GM23338 (cell line): ENCODE results near the gene GP9. TPM values are rescaled to one million over a fixed set of nuclear protein-coding genes. Genes with fewer than 3 reads are reported as not detected.

ENCODE experiments used
- ATAC-seq: fragments of 200-7000 bp; cut with Tn5 transposase; 3 replicates; pipeline ENCODE4 v1.9.1; 2020
- DNase-seq: peaks from one replicate; pipeline ENCODE4 v3.0.0-alpha.2; 2015; ENCODE audit warnings: low spot score
- H2AFZ ChIP-seq: fragments of 200-600 bp; sonication (generic); 2 replicates; pipeline ENCODE4 v1.8.0; 2016; ENCODE audit warnings: antibody characterized with exemption, mild to moderate bottlenecking, moderate library complexity
- H3F3A ChIP-seq: fragments of 200-600 bp; sonication (generic); replicated peaks from 2 replicates; pipeline ENCODE4 v1.8.0; 2017; ENCODE audit warnings: antibody characterized with exemption, mixed run types, low read depth
- H3K27ac ChIP-seq: fragments of 200-600 bp; sonication (generic); 2 replicates; pipeline ENCODE4 v1.6.1; 2016; ENCODE audit warnings: low read depth
- H3K27me3 ChIP-seq: fragments of 200-600 bp; sonication (generic); 2 replicates; pipeline ENCODE4 v1.8.0; 2016; ENCODE audit warnings: mild to moderate bottlenecking, mixed run types, moderate library complexity; ENCODE audit not compliant: insufficient read depth
- H3K36me3 ChIP-seq: fragments of 200-600 bp; sonication (generic); 2 replicates; pipeline ENCODE4 v1.8.0; 2016; ENCODE audit warnings: mild to moderate bottlenecking; ENCODE audit not compliant: insufficient read depth
- H3K4me1 ChIP-seq: fragments of 200-600 bp; sonication (generic); 2 replicates; pipeline ENCODE4 v1.8.0; 2016; ENCODE audit warnings: mild to moderate bottlenecking, moderate library complexity; ENCODE audit not compliant: insufficient read depth
- H3K4me2 ChIP-seq: fragments of 200-600 bp; sonication (generic); 2 replicates; pipeline ENCODE4 v1.7.1; 2017; ENCODE audit warnings: mixed run types
- H3K4me3 ChIP-seq: fragments of 200-600 bp; sonication (generic); 2 replicates; pipeline ENCODE4 v1.6.1; 2016; ENCODE audit warnings: mixed run types
- H3K79me2 ChIP-seq: fragments of 200-600 bp; sonication (generic); replicated peaks from 2 replicates; pipeline ENCODE4 v1.8.0; 2017; ENCODE audit warnings: mild to moderate bottlenecking; ENCODE audit not compliant: insufficient read depth
- H3K9me2 ChIP-seq: fragments of 200-600 bp; sonication (generic); 2 replicates; pipeline ENCODE4 v1.8.0; 2017; ENCODE audit not compliant: insufficient read depth
- H4K20me1 ChIP-seq: fragments of 200-600 bp; sonication (generic); replicated peaks from 2 replicates; pipeline ENCODE4 v1.8.0; 2017; ENCODE audit warnings: mild to moderate bottlenecking; ENCODE audit not compliant: insufficient read depth
- H3K27ac Mint-ChIP-seq: 2 replicates; pipeline ENCODE4 v1.8.0; 2020; ENCODE audit warnings: inconsistent platforms, mild to moderate bottlenecking, moderate library complexity, mixed read lengths
- H3K27me3 Mint-ChIP-seq: 3 replicates; pipeline ENCODE4 v1.8.0; 2022; ENCODE audit warnings: low read depth, mild to moderate bottlenecking, moderate library complexity, mixed read lengths, inconsistent platforms; ENCODE audit not compliant: insufficient read depth, poor library complexity
- H3K36me3 Mint-ChIP-seq: 3 replicates; pipeline ENCODE4 v1.8.0; 2021; ENCODE audit warnings: low read depth, mild to moderate bottlenecking, inconsistent platforms, moderate library complexity, mixed read lengths
- H3K4me1 Mint-ChIP-seq: 3 replicates; pipeline ENCODE4 v1.8.0; 2020; ENCODE audit warnings: mild to moderate bottlenecking, inconsistent platforms, mixed read lengths
- H3K4me3 Mint-ChIP-seq: 3 replicates; pipeline ENCODE4 v1.8.0; 2021; ENCODE audit warnings: moderate library complexity, mild to moderate bottlenecking, inconsistent platforms, mixed read lengths
- H3K9me3 Mint-ChIP-seq: 3 replicates; pipeline ENCODE4 v1.8.0; 2020; ENCODE audit warnings: moderate library complexity, mild to moderate bottlenecking, inconsistent platforms, mixed read lengths
- CREB1 ChIP-seq: fragments of 250-450 bp; sonication (Bioruptor Pico); IDR thresholded peaks from 2 replicates; pipeline ENCODE4 v1.5.0; 2020; ENCODE audit warnings: low read depth, mild to moderate bottlenecking, moderate library complexity
- CTCF ChIP-seq, 2 experiments: fragments of 200-600 bp in 1 of 2; sonication (generic) in 1 of 2; conservative IDR thresholded peaks; 2 replicates each; pipeline versions ENCODE4 v1.5.1 to v1.6.1; 2016 to 2017; ENCODE audit warnings: antibody characterized with exemption in 2 of 2, low read depth in 2 of 2, mild to moderate bottlenecking in 2 of 2, moderate library complexity in 1 of 2
- ETS1 ChIP-seq: IDR thresholded peaks from 2 replicates; pipeline ENCODE4 v1.6.1; 2016; ENCODE audit warnings: antibody characterized with exemption
- EZH2 ChIP-seq: fragments of 200-600 bp; sonication (generic); IDR thresholded peaks from one replicate; pipeline ENCODE4 v1.8.0; 2017; ENCODE audit warnings: antibody characterized with exemption, mild to moderate bottlenecking, low read depth; ENCODE audit not compliant: unreplicated experiment
- EZH2phosphoT487 ChIP-seq: fragments of 200-600 bp; sonication (generic); IDR thresholded peaks from one replicate; pipeline ENCODE4 v1.8.1; 2018; ENCODE audit warnings: antibody characterized with exemption; ENCODE audit not compliant: unreplicated experiment
- JUNB ChIP-seq: IDR thresholded peaks from one replicate; pipeline ENCODE4 v1.6.1; 2016; ENCODE audit warnings: antibody characterized with exemption; ENCODE audit not compliant: unreplicated experiment
- NANOG ChIP-seq: IDR thresholded peaks from 2 replicates; pipeline ENCODE4 v1.6.1; 2016; ENCODE audit warnings: antibody characterized with exemption, borderline replicate concordance
- POLR2AphosphoS5 ChIP-seq: IDR thresholded peaks from 2 replicates; pipeline ENCODE4 v1.6.1; 2016; ENCODE audit warnings: antibody characterized with exemption, low read depth
- STAT1 ChIP-seq: IDR thresholded peaks from one replicate; pipeline ENCODE4 v1.6.1; 2016; ENCODE audit warnings: antibody characterized with exemption; ENCODE audit not compliant: unreplicated experiment
- ZNF114 ChIP-seq: fragments of 250-450 bp; sonication (Bioruptor Pico); IDR thresholded peaks from 2 replicates; pipeline ENCODE4 v1.5.0; 2020; ENCODE audit warnings: mild to moderate bottlenecking, moderate library complexity
- ZNF331 ChIP-seq: fragments of 250-450 bp; sonication (Bioruptor Pico); IDR thresholded peaks from 2 replicates; pipeline ENCODE4 v1.5.0; 2020; ENCODE audit warnings: low read depth, mild to moderate bottlenecking, moderate library complexity
- ZNF462 ChIP-seq: fragments of 250-450 bp; sonication (Bioruptor Pico); IDR thresholded peaks from 2 replicates; pipeline ENCODE4 v1.5.0; 2020; ENCODE audit warnings: mild to moderate bottlenecking, moderate library complexity
- polyA plus RNA-seq: library from polyadenylated mRNA; unstranded; fragments of >200 nt; fragmentation: Nextera tagmentation; extraction: Ambion mirVana; gene quantifications from 2 replicates; pipeline ENCODE4 v1.2.1, GENCODE V29; 2016
- total RNA-seq: library from RNA; depleted of rRNA; stranded (reverse); fragments of >200 nt; shearing (Covaris generic); gene quantifications from 2 replicates; pipeline ENCODE4 v1.2.3, GENCODE V29; 2014
- TF ChIP-seq, protein P1 (sequence below): IDR thresholded peaks from one replicate; pipeline ENCODE4 v1.6.1; 2018; ENCODE audit warnings: antibody characterized with exemption; ENCODE audit not compliant: unreplicated experiment

The GP9 gene
- total and polyA plus RNA-seq, 2 experiments from 2014 or later: not detected

GRCh38 chr3:129018751-129019150, 41.8 kb upstream of the GP9 start:
- no peaks in the 10 kb centered on the region for H3K36me3 ChIP-seq
- no peaks in the 10 kb centered on the region for H4K20me1 ChIP-seq
- H3K79me2 ChIP-seq: no peaks in the 10 kb centered on the region
- Mint-ChIP-seq H3K9me3 (no peaks in the 10 kb centered on the region), H3K36me3 (no peaks in the 10 kb centered on the region; the same call in 2 of the 3 replicates), H3K27ac (no peak overlapping the region), H3K4me3 (no peak overlapping the region), H3K4me1 (peaks cover 9% of the 10 kb centered on the region; the same call in 2 of the 3 replicates), H3K27me3 (peaks cover 4% of the 10 kb centered on the region)
- no peak for TF ChIP-seq NANOG
- TF ChIP-seq CTCF (conservative IDR thresholded peaks at IDR 0.05; ENCODE audit: low read depth in 2 of 2): no peak
- no peak for TF ChIP-seq ZNF462 (CRISPR knock-in tag)
- no peak for TF ChIP-seq POLR2AphosphoS5
- no peak for TF ChIP-seq EZH2phosphoT487
- no peak for TF ChIP-seq EZH2
- no peak for TF ChIP-seq JUNB
- no peak for TF ChIP-seq ZNF114 (CRISPR knock-in tag)
- TF ChIP-seq STAT1: no peak
- no peak for TF ChIP-seq CREB1
- TF ChIP-seq ZNF331 (CRISPR knock-in tag): no peak
- no peak for TF ChIP-seq ETS1
- TF ChIP-seq, protein P1, sequence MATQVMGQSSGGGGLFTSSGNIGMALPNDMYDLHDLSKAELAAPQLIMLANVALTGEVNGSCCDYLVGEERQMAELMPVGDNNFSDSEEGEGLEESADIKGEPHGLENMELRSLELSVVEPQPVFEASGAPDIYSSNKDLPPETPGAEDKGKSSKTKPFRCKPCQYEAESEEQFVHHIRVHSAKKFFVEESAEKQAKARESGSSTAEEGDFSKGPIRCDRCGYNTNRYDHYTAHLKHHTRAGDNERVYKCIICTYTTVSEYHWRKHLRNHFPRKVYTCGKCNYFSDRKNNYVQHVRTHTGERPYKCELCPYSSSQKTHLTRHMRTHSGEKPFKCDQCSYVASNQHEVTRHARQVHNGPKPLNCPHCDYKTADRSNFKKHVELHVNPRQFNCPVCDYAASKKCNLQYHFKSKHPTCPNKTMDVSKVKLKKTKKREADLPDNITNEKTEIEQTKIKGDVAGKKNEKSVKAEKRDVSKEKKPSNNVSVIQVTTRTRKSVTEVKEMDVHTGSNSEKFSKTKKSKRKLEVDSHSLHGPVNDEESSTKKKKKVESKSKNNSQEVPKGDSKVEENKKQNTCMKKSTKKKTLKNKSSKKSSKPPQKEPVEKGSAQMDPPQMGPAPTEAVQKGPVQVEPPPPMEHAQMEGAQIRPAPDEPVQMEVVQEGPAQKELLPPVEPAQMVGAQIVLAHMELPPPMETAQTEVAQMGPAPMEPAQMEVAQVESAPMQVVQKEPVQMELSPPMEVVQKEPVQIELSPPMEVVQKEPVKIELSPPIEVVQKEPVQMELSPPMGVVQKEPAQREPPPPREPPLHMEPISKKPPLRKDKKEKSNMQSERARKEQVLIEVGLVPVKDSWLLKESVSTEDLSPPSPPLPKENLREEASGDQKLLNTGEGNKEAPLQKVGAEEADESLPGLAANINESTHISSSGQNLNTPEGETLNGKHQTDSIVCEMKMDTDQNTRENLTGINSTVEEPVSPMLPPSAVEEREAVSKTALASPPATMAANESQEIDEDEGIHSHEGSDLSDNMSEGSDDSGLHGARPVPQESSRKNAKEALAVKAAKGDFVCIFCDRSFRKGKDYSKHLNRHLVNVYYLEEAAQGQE: no peak
- H3K9me2 ChIP-seq: no peaks in the 10 kb centered on the region
- ATAC-seq: no peak
- H3K27me3 ChIP-seq: no peaks in the 10 kb centered on the region
- no peak for DNase-seq
- H3K27ac ChIP-seq: no peak overlapping the region
- no peak overlapping the region for H3K4me2 ChIP-seq
- no peak overlapping the region for H2AFZ ChIP-seq
- H3K4me3 ChIP-seq: no peak overlapping the region
- H3F3A ChIP-seq: no peaks in the 10 kb centered on the region
- H3K4me1 ChIP-seq: no peaks in the 10 kb centered on the region; the same call in 1 of the 2 replicates
